Measurements from ENCODE around the gene TMEM178A. TPM values are rescaled to one million over a fixed set of nuclear protein-coding genes. Genes with fewer than 3 reads are reported as not detected.

TMEM178A gene
- total RNA-seq, 1 experiment from 2014 or later, result 7.5 TPM

- no peaks in the 10 kb centered on the region for H3K9me3 ChIP-seq (ENCODE audit: control insufficient read depth, low read depth, low read length)
- H3K27ac ChIP-seq (ENCODE audit: insufficient read length, low read depth, low read length), result no peak overlapping the region
- no peaks in the 10 kb centered on the region for H3K4me1 ChIP-seq (ENCODE audit: insufficient read depth, low read length)
- DNase-seq, result no peak
- no peak overlapping the region for H3K4me2 ChIP-seq (ENCODE audit: insufficient read depth, insufficient read length, low read length)
- no peak overlapping the region for H3K18ac ChIP-seq (ENCODE audit: insufficient read length, low read depth, low read length)
- no peak overlapping the region for H2AFZ ChIP-seq (ENCODE audit: low read length)
- no peaks in the 10 kb centered on the region for H4K20me1 ChIP-seq (ENCODE audit: control insufficient read depth, insufficient read depth, insufficient read length)
- no peaks in the 10 kb centered on the region for H3K79me1 ChIP-seq (ENCODE audit: insufficient read depth, low read depth, low read length, poor library complexity, severe bottlenecking)
- H3T11ph ChIP-seq (ENCODE audit: low read length), result no peak overlapping the region
- Mint-ChIP-seq H3K27me3 (ENCODE audit: low read depth) (no peaks in the 10 kb centered on the region), H3K4me1 (no peaks in the 10 kb centered on the region), H3K27ac (no peak overlapping the region), H3K4me3 (no peak overlapping the region), H3K9me3 (0 out of 5 replicates have a peak, but pooled peaks cover 0 to 3% of the 10 kb centered on the region in 2 experiments), H3K36me3 (ENCODE audit: insufficient read depth in 1 of 3, low read depth in 3 of 3) (peaks cover 2 to 6% (median 6%) of the 10 kb centered on the region in 3 experiments; a peak in 6 of 7 replicates)
- no peak overlapping the region for H3K23ac ChIP-seq (ENCODE audit: insufficient read length, low read depth, low read length)
- H2BK5ac ChIP-seq (ENCODE audit: insufficient read length, low read length), result no peak overlapping the region
- no peak overlapping the region for H2BK12ac ChIP-seq (ENCODE audit: insufficient read length, low read depth, low read length)
- H3K23me2 ChIP-seq (ENCODE audit: insufficient read length, low read depth, low read length, poor library complexity, severe bottlenecking), result no peaks in the 10 kb centered on the region
- no peak for TF ChIP-seq CTCF (conservative IDR thresholded peaks at IDR 0.05)
- H3K79me2 ChIP-seq (ENCODE audit: insufficient read depth, low read length), result no peaks in the 10 kb centered on the region
- H3K4ac ChIP-seq (ENCODE audit: low read depth, low read length), result no peak overlapping the region
- no peak overlapping the region for H4K8ac ChIP-seq (replicated peaks; ENCODE audit: insufficient read length, low read depth, low read length)
- H3K56ac ChIP-seq (ENCODE audit: insufficient read length, low read depth, low read length), result no peak overlapping the region
- no peak overlapping the region for H2BK20ac ChIP-seq (ENCODE audit: low read depth, low read length, poor library complexity, severe bottlenecking)
- no peak overlapping the region for H4K5ac ChIP-seq (ENCODE audit: insufficient read length, low read depth, low read length)
- WGBS (ENCODE audit: extremely low coverage, insufficient read length, low lambda C conversion rate), result no CpG with 5 or more reads among the region's 3 CpGs
- no peak overlapping the region for H4K91ac ChIP-seq (ENCODE audit: insufficient read length, low read depth, low read length)
- no peak overlapping the region for H2BK120ac ChIP-seq (ENCODE audit: low read depth, low read length, poor library complexity, severe bottlenecking)
- no peaks in the 10 kb centered on the region for H3K27me3 ChIP-seq (ENCODE audit: insufficient read depth, low read length)
- no peak overlapping the region for H3K9ac ChIP-seq (ENCODE audit: extremely low read depth, insufficient read length, low read length)
- H3K14ac ChIP-seq (ENCODE audit: insufficient read depth, low read length), result no peak overlapping the region
- no peak overlapping the region for H2AK5ac ChIP-seq (ENCODE audit: insufficient read length, low read length)
- H2BK15ac ChIP-seq (ENCODE audit: low read depth, low read length), result no peak overlapping the region
Measured at GRCh38 chr2:39710807-39711206, 45.1 kb downstream of the TMEM178A start.

Data from H9 (cell line).